ENCODE data around the gene FAM83G.
"Not testable (repeated sequence)": the region's sequence is repeated elsewhere in the genome, so short reads cannot be mapped to it uniquely, and the experiment has no call there.

The FAM83G gene

DNA sequence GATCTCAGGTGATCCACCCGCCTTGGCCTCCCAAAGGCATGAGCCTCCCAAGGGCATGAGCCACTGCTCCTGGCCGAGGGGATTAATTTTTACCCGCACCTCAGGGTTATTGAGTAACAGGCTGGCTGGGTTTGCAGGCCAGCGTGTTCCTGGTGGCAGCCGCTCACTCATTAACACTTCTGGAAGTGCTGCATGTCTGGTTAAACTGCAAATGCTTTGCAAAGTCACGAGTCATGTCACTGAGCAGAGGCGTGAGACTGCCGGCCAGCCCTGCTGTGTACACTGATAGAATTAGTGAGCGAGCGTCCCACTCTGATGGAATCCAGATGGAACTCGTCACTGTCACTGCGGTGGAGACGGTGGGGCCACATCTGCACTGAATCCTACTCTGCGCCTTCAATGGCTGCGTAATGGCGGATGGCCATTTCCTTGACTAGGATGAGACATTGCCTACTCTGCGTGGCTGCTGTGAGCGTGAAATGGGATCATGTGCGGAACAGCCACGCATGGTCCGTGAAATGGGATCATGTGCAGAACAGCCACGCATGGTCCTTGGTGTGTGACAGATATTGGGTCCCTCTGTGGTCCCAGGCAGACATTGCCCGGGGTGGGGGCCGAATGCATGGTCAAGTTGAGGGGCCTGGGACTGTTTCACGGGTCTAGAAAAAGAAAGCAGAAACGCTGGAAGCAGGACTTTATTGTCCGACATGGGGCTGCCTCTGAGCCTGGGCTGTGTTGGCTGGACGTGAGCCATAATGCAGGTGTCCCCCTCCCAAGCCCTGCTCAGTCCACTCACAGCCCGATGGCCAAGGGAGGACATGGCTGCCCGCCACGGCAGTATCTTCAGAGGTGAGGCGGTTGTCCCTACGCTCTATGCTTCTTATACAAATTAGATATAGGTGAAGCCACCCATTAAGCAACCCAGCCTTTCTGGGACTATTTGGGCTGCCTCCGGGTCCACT lies 53.3 kb downstream of the FAM83G start:
- DNase-seq: no peak

DNA sequence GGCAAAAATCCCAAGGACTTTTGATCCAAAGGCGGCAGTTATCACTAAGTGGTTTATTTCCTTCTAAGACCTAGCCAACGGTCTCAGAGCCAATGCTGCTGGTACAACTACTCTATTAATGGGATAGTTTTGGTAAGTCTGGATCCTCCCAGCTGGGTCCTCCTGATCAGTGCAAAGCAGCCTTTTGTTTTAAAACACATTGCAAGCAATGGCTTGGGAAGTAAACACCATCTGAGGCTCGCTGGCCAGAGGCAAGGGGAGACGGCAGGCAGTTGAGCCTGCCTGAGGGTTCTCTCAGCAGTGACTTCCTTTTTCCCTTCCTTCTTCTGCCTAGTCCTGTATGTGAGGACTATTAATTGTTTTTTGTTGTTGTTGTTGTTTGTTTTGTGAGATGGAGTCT lies 54.2 kb downstream of the FAM83G start:
- DNase-seq: no peak

DNA sequence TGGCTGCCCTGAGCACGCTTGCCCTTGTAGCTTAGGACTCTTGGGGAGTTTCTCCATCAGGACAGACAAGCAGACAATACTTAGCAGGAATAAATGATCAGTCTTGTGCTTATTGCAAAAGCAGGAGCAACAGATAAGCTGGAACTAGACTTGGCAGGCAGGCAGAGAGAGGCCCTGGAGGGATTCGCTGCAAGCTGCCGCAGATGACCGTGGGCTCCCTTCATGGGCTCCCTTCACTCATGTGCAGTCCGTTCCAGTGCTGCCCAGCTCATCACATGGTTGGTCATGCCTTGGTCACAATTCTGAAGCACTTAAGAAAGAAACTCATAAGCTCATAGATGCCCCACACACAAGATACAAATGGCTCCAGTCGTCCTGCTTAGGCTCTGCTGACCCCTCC lies 55.0 kb downstream of the FAM83G start:
- DNase-seq: no peak

DNA sequence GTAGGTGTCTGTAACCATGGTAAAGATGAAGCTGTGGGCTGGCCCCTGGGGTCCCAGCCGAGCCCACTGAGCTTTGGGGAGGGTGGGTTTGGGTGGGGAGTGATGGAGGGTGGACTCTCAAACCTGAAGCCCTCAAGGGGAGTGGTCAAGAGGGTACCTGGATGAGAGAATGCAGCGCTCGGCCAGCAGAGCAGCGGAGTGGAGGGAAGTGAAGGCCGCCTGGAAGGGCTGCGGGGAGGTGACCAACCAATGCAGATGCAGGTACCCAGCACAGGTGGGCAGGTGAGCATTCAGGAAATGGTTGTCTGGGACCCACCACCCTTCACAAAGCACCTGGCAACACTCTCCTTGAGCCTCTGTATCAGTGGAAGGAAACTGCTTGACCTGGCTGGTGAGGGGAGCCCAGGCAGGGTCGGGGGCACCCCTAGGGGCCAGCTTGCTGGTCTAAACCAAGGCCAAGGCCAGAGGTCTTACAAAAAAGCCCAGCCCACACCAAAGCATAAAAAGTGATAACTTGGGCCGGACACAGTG lies 56.0 kb downstream of the FAM83G start:
- DNase-seq: no peak

DNA sequence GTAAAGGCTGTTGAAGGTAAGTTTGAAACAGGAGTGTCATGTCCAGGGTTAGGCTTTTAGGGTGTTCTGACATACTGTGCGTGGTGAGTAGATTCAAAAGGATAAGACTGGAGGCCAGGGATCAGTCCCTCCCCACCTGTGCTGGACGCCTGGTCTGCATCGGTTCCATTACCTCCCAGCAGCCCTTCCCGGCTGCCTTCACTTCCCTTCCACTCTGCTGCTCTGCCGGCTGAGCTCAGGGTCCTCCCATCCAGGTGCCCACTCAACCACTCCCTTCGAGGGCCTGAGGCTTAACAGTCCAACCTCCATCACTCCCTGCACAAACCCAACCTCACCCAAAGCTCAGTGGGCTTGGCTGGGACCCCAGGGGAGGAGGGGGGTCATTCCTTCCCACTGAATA lies 56.7 kb downstream of the FAM83G start:
- DNase-seq: no peak

DNA sequence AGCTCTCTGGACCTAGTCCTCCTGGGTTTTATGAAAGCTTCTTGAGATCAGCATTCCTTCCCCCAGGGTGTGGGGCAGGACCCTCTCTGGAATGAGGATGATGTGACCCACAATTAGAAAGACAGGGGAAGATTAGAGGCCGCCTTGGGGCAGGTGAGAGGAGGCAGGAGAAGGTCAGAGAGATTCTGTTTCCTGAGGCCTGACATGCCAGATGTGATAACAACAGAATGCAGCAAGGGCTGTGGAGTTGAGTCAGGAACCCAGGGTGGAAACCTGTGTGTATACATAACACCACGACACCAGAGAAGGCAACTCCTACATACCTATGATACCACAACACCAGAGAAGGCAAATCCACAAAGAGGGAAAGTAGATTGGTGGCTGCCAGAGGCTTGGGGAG lies 58.0 kb downstream of the FAM83G start:
- no peak for DNase-seq

DNA sequence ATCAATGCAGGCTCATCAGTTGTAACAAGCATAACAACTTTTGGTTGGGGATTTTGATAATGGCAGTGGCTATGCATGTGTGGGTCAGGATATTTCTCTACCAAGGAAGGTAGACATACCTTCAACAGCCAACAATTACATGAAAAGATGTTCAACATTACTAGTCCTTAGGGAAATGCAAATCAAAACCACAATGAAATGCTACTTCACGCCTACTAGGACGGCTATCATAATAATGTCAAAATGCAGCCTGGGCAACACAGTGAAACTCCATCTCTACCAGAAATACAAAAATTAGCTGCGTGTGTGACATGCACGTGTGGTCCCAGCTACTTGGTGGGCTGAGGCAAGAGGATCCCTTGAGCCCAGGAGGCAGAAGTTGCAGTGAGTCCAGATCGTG lies 59.9 kb downstream of the FAM83G start:
- DNase-seq: no peak

DNA sequence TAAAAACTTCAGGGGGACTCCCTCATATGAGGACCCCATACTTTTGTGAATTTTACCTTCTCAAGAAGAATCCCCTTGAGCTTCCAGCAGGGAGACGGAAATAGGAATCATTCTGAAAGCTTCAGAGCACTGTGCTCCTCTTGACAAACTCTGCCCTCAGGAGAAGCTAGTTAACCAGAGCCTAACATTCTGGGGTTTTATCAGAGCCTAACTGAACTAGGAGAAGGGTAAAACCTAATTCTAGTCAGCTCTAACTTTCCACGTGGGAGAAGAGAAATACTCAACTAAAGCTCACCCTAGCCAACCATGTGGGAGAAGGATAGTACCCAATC lies 65.9 kb downstream of the FAM83G start:
- no peak for DNase-seq

DNA sequence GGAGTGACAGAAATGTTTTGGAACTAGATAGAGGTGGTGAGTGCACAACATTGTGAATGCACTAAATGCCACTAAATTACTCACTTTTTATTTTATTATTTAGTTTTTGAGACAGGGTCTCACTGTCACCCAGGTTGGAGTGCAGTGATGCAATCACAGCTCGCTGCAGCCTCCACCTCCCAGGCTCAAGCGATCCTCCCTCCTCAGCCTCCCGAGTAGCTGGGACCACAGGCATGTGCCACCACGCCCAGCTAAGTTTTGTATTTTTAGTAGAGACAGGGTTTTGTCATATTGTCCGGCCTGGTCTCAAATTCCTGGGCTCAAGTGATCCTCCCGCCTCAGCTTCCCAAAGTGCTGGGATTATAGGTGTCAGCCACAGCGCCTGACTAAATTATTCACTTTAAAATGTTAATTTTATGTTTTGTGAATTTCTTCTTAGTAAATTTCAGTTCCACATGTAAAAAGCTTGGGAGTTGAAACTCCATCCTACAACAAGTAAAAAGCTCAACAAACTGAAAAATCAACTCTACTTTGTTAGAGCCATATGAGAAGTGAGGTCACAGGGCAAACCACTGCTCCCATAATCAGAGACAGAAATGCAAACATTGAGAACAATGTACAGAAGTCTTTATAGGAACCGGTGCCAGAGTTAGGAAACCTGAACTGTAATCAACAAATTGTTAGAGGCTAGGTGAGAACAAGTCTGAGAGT lies 66.4 kb downstream of the FAM83G start:
- no peak for DNase-seq

DNA sequence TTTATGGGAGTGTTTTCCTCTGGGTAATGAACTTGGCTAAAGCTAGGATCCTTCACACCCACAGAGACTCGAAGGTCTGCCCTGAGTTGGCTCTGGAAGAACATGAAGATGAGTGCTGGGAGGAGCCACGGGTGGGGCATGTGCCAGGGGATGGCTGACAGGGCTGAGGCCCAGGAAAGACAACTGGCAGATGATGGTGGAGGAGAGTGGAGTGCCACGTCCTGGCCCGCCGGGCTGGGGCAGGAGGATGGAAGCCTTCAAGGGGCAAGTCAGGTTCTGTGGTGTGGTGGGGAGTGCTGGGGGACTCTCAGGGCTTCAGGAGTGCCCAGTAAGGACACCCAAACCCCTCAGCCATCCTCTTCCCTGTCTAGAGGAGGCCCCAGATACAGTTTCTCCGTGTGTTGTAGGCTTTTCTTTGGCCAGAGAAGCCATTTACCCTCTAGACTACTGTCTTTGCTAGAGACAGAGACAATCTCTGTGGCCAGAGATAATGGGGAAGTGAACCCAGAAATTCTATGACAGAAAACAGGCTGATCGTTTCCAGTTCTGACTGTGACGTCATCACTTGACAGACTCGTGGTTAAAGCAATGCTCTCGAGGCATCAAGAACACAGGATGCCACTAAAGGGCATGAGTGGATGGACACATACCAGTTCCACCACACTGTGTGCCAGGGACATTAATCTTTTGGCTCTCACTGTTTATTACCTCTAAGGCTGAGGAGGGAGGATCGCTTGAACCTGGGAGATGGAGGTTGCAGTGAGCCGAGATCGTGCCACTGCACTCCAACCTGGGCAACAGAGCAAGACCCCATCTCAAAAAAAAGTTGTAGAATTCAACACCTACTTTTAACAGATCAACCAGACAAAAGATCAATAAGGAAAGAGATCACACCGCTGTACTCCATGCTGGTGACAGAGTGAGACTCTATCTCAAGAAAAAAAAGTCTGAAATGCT lies 71.2 kb downstream of the FAM83G start:
- DNase-seq: no peak

DNA sequence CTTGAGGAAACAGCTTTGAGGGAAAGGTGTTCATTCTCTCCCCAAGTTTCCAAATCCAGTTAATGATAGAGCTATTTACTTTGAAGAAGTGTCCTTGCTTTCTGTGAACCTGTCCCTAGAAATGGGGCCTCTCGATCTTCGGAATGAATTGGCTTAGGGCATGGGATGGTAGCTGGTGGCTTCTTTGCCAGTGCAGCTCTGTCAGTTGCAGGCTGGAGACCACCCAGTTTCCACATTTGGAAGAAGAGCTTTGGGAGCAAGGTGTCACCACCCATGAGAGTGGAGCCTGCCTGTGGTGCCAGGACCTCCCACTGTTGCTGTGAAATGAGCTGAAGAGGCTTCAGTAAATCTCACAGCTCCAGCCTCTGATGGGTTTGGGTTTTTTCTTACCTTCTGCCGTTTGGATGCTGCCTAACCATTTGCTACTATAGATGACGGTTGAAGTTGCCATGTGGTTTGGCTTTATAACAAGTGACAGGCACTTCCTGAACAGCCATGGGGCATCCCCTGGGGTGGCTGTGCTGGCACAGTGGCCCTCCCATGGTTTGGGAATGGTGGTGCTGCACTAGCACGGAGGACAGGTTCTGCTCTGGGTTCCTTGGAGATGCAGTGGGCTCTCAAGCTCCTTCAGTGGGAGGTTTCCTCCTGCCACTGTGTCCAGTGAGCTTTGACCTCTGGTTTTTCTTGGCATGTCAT lies 72.1 kb downstream of the FAM83G start:
- DNase-seq: no peak

DNA sequence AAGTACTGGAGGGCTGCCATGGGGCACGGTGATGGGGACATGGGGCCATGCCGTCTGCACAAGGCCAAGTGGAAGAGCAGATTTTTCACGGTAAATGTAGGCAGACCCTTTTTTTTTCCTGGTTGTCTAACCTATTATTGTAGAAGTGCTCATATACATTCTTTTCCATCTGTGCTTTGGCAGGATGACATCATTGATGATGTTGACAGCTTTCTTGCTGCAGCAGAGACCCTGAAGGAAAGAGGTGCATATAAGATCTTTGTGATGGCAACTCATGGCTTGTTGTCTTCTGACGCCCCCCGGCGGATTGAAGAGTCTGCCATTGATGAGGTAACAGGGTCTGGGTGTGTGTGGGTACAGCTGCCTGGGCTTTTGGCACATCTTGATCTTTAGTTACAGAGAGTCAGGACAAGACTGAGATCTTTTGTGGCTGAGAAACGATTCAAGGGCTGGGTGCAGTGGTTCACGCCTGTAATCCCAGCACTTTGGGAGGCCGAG lies 75.9 kb downstream of the FAM83G start:
- DNase-seq: no peak

DNA sequence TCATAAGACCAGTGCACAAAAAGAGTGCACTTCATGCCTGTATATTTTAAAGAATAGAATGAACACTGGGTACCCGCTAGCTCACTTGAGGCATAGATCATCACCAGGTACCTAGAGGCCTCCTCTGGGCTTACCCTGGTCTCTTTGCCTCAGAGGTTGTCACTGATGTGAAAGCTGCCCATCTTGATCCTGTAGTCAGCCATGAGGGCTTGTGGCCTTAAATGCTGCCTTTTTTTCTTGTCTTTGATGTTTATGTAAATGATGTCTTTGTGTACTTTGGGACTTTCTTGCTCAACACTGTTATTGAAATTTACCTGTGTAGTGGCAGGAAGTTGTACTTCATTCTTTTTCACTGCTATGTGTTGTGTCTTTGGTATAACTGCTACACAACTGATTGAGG lies 79.4 kb downstream of the FAM83G start:
- no peak for DNase-seq

DNA sequence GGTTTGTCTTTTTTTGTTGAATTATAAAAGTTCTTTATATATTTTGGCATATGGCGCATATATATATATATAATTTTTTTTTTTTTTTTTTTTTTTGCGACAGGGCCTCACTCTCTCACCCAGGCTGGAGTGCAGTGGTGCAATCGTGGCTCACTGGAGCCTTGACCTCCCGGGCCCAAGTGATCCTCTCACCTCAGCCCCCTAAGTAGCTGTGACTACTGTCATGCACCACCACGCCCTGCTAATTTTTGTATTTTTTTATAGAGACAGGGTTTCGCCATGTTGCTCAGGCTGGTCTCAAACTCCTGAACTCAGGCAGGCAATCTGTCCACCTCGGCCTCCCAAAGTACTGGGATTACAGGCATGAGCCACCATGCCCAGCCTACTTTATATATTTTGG lies 82.0 kb downstream of the FAM83G start:
- DNase-seq: not testable (repeated sequence)

DNA sequence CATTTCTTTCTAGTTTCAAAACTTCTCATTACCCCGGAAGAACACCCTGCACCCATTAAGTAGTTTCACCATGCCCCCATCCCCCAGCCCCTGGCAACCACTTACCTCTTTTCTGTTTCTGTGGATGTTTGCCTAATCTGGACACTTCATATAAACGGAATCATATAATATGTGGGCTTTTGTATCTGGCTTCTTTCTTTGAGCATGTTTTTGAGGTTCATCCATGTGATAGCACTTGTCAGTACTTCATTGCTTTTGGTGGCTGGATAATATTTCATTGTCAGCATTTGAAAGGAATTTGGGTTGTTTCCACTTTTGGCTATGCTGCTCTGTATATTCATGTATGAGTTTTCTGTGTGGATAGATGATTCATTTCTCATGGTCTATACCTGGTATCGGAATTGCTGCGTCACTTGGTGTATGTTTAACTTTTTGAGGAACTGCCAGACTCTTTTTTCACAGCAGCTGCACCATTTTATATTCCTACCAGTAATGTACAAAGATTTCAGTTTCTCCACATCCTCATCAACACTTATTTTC lies 82.6 kb downstream of the FAM83G start:
- DNase-seq: no peak

DNA sequence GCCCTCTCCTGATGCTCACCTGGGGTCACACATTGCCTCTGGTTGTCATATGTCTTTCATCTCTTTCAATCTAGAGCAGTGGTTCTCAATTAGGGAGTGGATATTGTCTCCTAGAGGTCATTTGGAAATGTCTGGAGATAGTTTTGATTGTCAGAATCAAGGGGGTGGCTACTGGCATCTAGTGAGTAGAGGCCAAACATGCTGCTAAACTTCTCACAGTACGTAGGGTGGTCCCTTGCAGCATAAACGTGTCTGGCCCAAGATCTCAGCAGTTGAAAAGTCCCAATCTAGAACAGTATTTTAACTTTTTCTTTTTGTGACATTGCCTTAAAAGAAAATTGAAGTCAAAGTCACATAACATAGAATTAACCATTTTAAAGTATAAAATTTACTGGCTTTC lies 83.1 kb downstream of the FAM83G start:
- DNase-seq: no peak

DNA sequence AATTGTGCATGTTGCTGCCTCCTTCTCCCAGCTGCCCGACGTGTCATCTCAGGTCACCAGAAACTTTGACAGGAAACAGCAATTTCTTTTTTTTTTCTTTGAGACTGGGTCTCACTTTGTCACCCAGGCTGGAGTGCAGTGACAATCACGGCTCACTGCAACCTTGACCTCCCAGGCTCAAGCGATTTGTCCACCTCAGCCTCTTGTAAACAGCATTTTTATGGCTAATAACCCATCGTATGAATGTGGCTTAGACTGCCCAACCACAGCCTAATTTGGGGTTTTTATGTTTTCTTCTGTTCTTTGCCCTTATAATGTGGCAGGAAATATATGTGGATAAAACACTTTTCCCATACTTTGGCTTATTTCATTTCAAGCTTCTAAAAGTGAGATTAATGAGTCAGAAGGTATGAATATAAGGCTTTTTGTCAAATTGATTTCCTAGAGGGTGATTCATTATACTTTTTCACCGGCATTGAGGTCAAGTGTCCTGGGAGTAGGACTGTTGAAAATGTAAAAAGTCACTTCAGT lies 83.6 kb downstream of the FAM83G start:
- DNase-seq: no peak

DNA sequence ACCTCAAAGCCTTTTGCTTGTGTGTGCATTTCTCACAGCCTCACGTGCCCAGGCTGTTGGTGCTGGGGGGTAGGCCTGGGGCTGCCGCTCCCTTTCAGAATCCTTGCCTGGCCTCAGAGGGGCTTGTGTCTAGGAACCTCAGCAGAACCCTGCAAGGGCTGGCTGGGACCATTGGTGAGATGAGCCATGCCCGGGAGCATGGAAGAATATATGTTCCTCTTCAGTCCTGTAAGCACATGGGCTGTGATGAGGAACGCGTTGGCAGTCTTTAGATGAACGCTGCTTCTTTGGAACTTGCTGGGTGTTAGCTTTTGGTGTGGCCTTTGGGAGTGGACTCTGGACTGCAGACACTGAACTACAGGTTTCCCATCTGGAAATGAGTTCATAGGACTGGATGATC lies 84.6 kb downstream of the FAM83G start:
- no peak for DNase-seq

Data from effector CD4-positive, alpha-beta T cell (primary cell).